H1 (cell line): ENCODE data around the gene GALE. TPM values are rescaled to one million over a fixed set of nuclear protein-coding genes. Genes with fewer than 3 reads are reported as not detected.

Source experiments
- CTCF ChIA-PET: fragments of 300-600 bp; sonication (Branson Sonifier 250); formaldehyde crosslinking; loops from one replicate; lab custom pipeline; 2021; ENCODE audit not compliant: partially characterized antibody; lab: Charles Lee
- POLR2A ChIA-PET: fragments of 300-600 bp; sonication (Branson Sonifier 250); formaldehyde crosslinking; loops from one replicate; lab custom pipeline; 2021; ENCODE audit warnings: inconsistent platforms; ENCODE audit not compliant: partially characterized antibody; lab: Charles Lee
- DNase-seq, 2 experiments: peaks; one replicate each; pipeline versions ENCODE4 v3.0.0 to v3.0.0-alpha.2; 2010 to 2022; ENCODE audit warnings: low spot score in 2 of 2, low read depth in 1 of 2, mixed read lengths in 1 of 2
- FAIRE-seq: peaks from 2 replicates; lab custom pipeline; 2011; peaks lifted over from hg19 to GRCh38; lab: Jason Lieb, UNC
- H2AFZ ChIP-seq: 2 replicates; pipeline ENCODE4 v1.8.1; 2012; ENCODE audit warnings: low read length, inconsistent platforms
- H2AK5ac ChIP-seq: 2 replicates; pipeline ENCODE4 v1.6.1; 2013; ENCODE audit warnings: low read depth, low read length
- H2BK120ac ChIP-seq: replicated peaks from 2 replicates; pipeline ENCODE3; 2013; ENCODE audit warnings: low read depth, low read length, inconsistent platforms
- H2BK12ac ChIP-seq: 2 replicates; pipeline ENCODE4 v1.6.1; 2013; ENCODE audit warnings: low read depth, low read length
- H2BK15ac ChIP-seq: 2 replicates; pipeline ENCODE4 v1.6.1; 2013; ENCODE audit warnings: low read length
- H2BK20ac ChIP-seq: 2 replicates; pipeline ENCODE4 v1.6.1; 2013; ENCODE audit warnings: low read length
- H2BK5ac ChIP-seq: 2 replicates; pipeline ENCODE4 v1.6.1; 2013; ENCODE audit warnings: low read depth, low read length
- H3K14ac ChIP-seq: 2 replicates; pipeline ENCODE4 v1.6.1; 2013; ENCODE audit warnings: inconsistent platforms; ENCODE audit not compliant: insufficient read length
- H3K18ac ChIP-seq: 2 replicates; pipeline ENCODE4 v1.6.1; 2013; ENCODE audit warnings: low read length; ENCODE audit errors: extremely low read depth
- H3K23ac ChIP-seq: 2 replicates; pipeline ENCODE4 v1.6.1; 2013; ENCODE audit warnings: inconsistent platforms; ENCODE audit not compliant: insufficient read length
- H3K23me2 ChIP-seq: 2 replicates; pipeline ENCODE4 v1.6.1; 2013; ENCODE audit warnings: low read depth, low read length
- H3K27ac ChIP-seq: 2 replicates; pipeline ENCODE4 v1.6.1; 2011; ENCODE audit warnings: low read depth, low read length, inconsistent platforms
- H3K27me3 ChIP-seq, 4 experiments: replicated peaks in 1 of 4; 1 replicate in 1 of 4; 2 replicates in 3 of 4; pipeline versions ENCODE4 v1.6.1 to v1.8.1; 2011 to 2013; ENCODE audit warnings: low read length in 3 of 4, mild to moderate bottlenecking in 3 of 4, inconsistent platforms in 2 of 4, mixed read lengths in 2 of 4, moderate library complexity in 1 of 4; ENCODE audit not compliant: control insufficient read depth in 3 of 4, insufficient read depth in 3 of 4; ENCODE audit errors: extremely low read depth in 1 of 4
- H3K36me3 ChIP-seq, 4 experiments: 2 replicates each; pipeline versions ENCODE4 v1.6.1 to v1.8.1; 2011 to 2013; ENCODE audit warnings: mild to moderate bottlenecking in 4 of 4, low read length in 3 of 4, moderate library complexity in 2 of 4, control low read depth in 1 of 4, inconsistent platforms in 1 of 4; ENCODE audit not compliant: insufficient read depth in 4 of 4, control insufficient read depth in 2 of 4
- H3K4ac ChIP-seq: replicated peaks from 2 replicates; pipeline ENCODE3; 2013; ENCODE audit warnings: low read length, low read depth, mixed read lengths, inconsistent platforms; ENCODE audit not compliant: insufficient read length
- H3K4me1 ChIP-seq, 4 experiments: replicated peaks in 1 of 4; 1 replicate in 1 of 4; 2 replicates in 3 of 4; pipeline versions ENCODE4 v1.6.1 to v1.8.1; 2011 to 2013; ENCODE audit warnings: low read length in 3 of 4, inconsistent platforms in 2 of 4, mixed read lengths in 1 of 4; ENCODE audit not compliant: insufficient read depth in 4 of 4, control insufficient read depth in 3 of 4
- H3K4me2 ChIP-seq, 2 experiments: 2 replicates each; pipeline versions ENCODE4 v1.6.1 to v1.8.1; 2011 to 2013; ENCODE audit warnings: low read depth in 2 of 2, low read length in 2 of 2, control low read depth in 1 of 2, inconsistent platforms in 1 of 2, mild to moderate bottlenecking in 1 of 2; ENCODE audit not compliant: insufficient read depth in 1 of 2
- H3K4me3 ChIP-seq, 4 experiments: fragments of 200-600, 300-600 bp in 1 of 4; sonication (generic), shearing (Covaris generic), sonication (Bioruptor Twin) in 1 of 4; 2 replicates each; pipeline versions ENCODE4 v1.5.1 to v1.8.1; 2011 to 2016; ENCODE audit warnings: low read length in 4 of 4, low read depth in 3 of 4, control low read depth in 2 of 4, inconsistent platforms in 2 of 4, mild to moderate bottlenecking in 2 of 4, mixed read lengths in 1 of 4, moderate library complexity in 1 of 4; ENCODE audit not compliant: insufficient read depth in 2 of 4; ENCODE audit errors: extremely low read depth in 1 of 4
- H3K56ac ChIP-seq: replicated peaks from 2 replicates; pipeline ENCODE3; 2013; ENCODE audit warnings: low read depth, mild to moderate bottlenecking, mixed read lengths, low read length, inconsistent platforms; ENCODE audit not compliant: insufficient read length
- H3K79me1 ChIP-seq: 2 replicates; pipeline ENCODE4 v1.6.1; 2013; ENCODE audit warnings: low read depth, low read length, control low read depth
- H3K79me2 ChIP-seq, 2 experiments: 2 replicates each; pipeline versions ENCODE4 v1.6.1 to v1.8.1; 2012 to 2013; ENCODE audit warnings: low read length in 2 of 2, mild to moderate bottlenecking in 2 of 2, inconsistent platforms in 1 of 2; ENCODE audit not compliant: insufficient read depth in 2 of 2, control insufficient read depth in 1 of 2
- H3K9ac ChIP-seq, 4 experiments: replicated peaks in 1 of 4; 1 replicate in 1 of 4; 2 replicates in 3 of 4; pipeline versions ENCODE4 v1.6.1 to v1.8.1; 2011 to 2013; ENCODE audit warnings: low read depth in 3 of 4, low read length in 3 of 4, control low read depth in 2 of 4, mild to moderate bottlenecking in 2 of 4, moderate library complexity in 2 of 4, inconsistent platforms in 1 of 4; ENCODE audit errors: extremely low read depth in 1 of 4
- H3K9me3 ChIP-seq, 2 experiments: 2 replicates each; pipeline versions ENCODE4 v1.6.1 to v1.8.1; 2012 to 2013; ENCODE audit warnings: mild to moderate bottlenecking in 2 of 2, moderate library complexity in 2 of 2, control low read depth in 1 of 2, inconsistent platforms in 1 of 2, low read depth in 1 of 2, low read length in 1 of 2, mixed read lengths in 1 of 2; ENCODE audit not compliant: insufficient read depth in 2 of 2
- H4K20me1 ChIP-seq, 2 experiments: replicated peaks in 1 of 2; 2 replicates each; pipeline versions ENCODE3 to v1.8.1; 2011 to 2013; ENCODE audit warnings: inconsistent platforms in 2 of 2, low read length in 2 of 2, mild to moderate bottlenecking in 1 of 2; ENCODE audit not compliant: insufficient read depth in 2 of 2, control insufficient read depth in 1 of 2
- H4K5ac ChIP-seq: 2 replicates; pipeline ENCODE4 v1.6.1; 2013; ENCODE audit warnings: low read length, low read depth, mixed read lengths, inconsistent platforms; ENCODE audit not compliant: insufficient read length
- H4K8ac ChIP-seq: 2 replicates; pipeline ENCODE4 v1.8.0; 2013; ENCODE audit warnings: mild to moderate bottlenecking, moderate library complexity, low read length, inconsistent platforms; ENCODE audit not compliant: insufficient read depth; ENCODE audit errors: extremely low read depth
- H4K91ac ChIP-seq: replicated peaks from 2 replicates; pipeline ENCODE3; 2013; ENCODE audit warnings: low read length, mixed read lengths, inconsistent platforms; ENCODE audit not compliant: insufficient read length
- BACH1 ChIP-seq: IDR thresholded peaks from 2 replicates; pipeline ENCODE4 v1.6.1; 2012; ENCODE audit warnings: low read length, improper control_type of control experiment
- EP300 ChIP-seq, 2 experiments: IDR thresholded peaks; 1 replicate in 1 of 2; 2 replicates in 1 of 2; pipeline ENCODE4 v1.6.1; 2011 to 2012; ENCODE audit warnings: low read depth in 2 of 2, low read length in 2 of 2, mild to moderate bottlenecking in 2 of 2, borderline replicate concordance in 1 of 2, inconsistent platforms in 1 of 2, moderate library complexity in 1 of 2
- MAFK ChIP-seq: IDR thresholded peaks from 2 replicates; pipeline ENCODE4 v1.6.1; 2012; ENCODE audit warnings: low read depth, mild to moderate bottlenecking, improper control_type of control experiment, low read length
- NRF1 ChIP-seq: IDR thresholded peaks from 2 replicates; pipeline ENCODE4 v1.6.1; 2011; ENCODE audit warnings: mild to moderate bottlenecking, low read depth, low read length, improper control_type of control experiment
- SIN3A ChIP-seq, 2 experiments: IDR thresholded peaks in 1 of 2; conservative IDR thresholded peaks in 1 of 2; 2 replicates each; pipeline ENCODE4 v1.6.1; 2011 to 2012; ENCODE audit warnings: low read length in 2 of 2, improper control_type of control experiment in 1 of 2, low read depth in 1 of 2, mild to moderate bottlenecking in 1 of 2
- SP4 ChIP-seq: IDR thresholded peaks from 2 replicates; pipeline ENCODE4 v1.6.1; 2012; ENCODE audit warnings: low read length, inconsistent platforms
- ZNF274 ChIP-seq: IDR thresholded peaks from 2 replicates; pipeline ENCODE4 v1.7.0; 2012; ENCODE audit warnings: low read length, borderline replicate concordance; ENCODE audit errors: extremely low read depth
- WGBS, 2 experiments: shearing (Covaris generic) in 1 of 2; methylation state at CpG; one replicate each; pipeline versions ENCODE4 v1.1.6 to v1.1.7; 2013 to 2015; ENCODE audit warnings: low lambda C conversion rate in 2 of 2, mixed read lengths in 2 of 2, inconsistent platforms in 1 of 2, low coverage in 1 of 2, missing lambda C conversion rate in 1 of 2; ENCODE audit not compliant: insufficient replicate concordance in 2 of 2, insufficient coverage in 1 of 2, insufficient read length in 1 of 2; ENCODE audit errors: extremely low coverage in 1 of 2, missing lambda C conversion rate in 1 of 2; 5-methylcytosine and 5-hydroxymethylcytosine counted together
- polyA plus RNA-seq, 7 experiments: library from polyadenylated mRNA; depleted of rRNA in 3 of 7; stranded (reverse) in 5 of 7; unstranded in 2 of 7; fragments of >200 nt in 5 of 7; fragments of 200-250 nt in 2 of 7; gene quantifications; 1 replicate in 5 of 7; 2 replicates in 1 of 7; 4 replicates in 1 of 7; pipeline versions ENCODE4 v1.2.1 to v1.2.3, GENCODE V29; 2011 to 2013; ENCODE audit warnings: missing spikeins in 2 of 7, mixed read lengths in 2 of 7
- total RNA-seq: library from RNA; stranded (reverse); fragmentation: NEBNext Ultra II Directional; extraction: Animal tissue kit (Norgen Biotek cat#: 25700); gene quantifications from 2 replicates; pipeline ENCODE4 v1.2.1, GENCODE V29; 2021

GALE gene
- total and polyA plus RNA-seq, 2 of the 8 experiments (the other 6 are each of a cell fraction or from before 2014, with no cell fraction given) = 26.0 to 33.9 TPM

DNA sequence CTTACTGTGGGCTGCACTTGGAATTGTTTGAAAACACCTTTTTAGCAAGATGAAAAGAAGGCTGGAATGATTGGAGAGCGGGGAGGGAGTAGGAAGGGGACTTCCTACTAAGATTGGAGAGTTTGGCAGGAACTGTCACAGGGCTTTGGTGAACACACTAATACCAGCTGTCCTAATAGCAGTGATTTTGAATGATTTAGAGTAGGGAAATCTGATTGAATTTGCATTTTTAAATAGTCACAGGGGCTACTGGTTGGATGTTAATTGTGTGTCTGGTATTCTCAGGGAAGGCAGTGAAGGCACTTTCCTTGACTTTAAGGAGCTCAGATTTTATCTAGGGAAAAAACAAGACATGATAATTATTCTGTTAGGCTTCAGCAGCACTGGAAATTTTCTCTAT is 27.2 kb upstream of the GALE start:
- WGBS, 2 experiments = 88% methylated on average over 1 of the region's 1 CpG; no CpG with 5 or more reads in 1 of the 2 experiments
- Histone ChIP-seq H3K18ac (no peak overlapping the region), H4K20me1 (no peaks in the 10 kb centered on the region), H4K8ac (no peak overlapping the region), H3K4ac (no peak overlapping the region), H3K23ac (no peak overlapping the region), H3K56ac (no peak overlapping the region), H3K4me1 (peaks cover 0 to 6% (median 1%) of the 10 kb centered on the region in 4 experiments; a peak in 2 of 7 replicates), H3K9ac (no peak overlapping the region), H3K9me3 (no peaks in the 10 kb centered on the region), H3K27me3 (no peaks in the 10 kb centered on the region), H3K23me2 (peaks cover 4% of the 10 kb centered on the region), H2BK12ac (no peak overlapping the region), H3K27ac (no peak overlapping the region), H4K91ac (no peak overlapping the region), H3K79me2 (peaks cover 0 to 3% of the 10 kb centered on the region in 2 experiments; a peak in 1 of 4 replicates), H4K5ac (no peak overlapping the region), H3K14ac (no peak overlapping the region), H3K4me3 (no peak overlapping the region), H3K79me1 (0 out of 2 replicates have a peak, but pooled peaks cover 3% of the 10 kb centered on the region), H2BK5ac (no peak overlapping the region), H3K36me3 (no peaks in the 10 kb centered on the region), H2AK5ac (no peak overlapping the region), H2BK120ac (no peak overlapping the region), H2AFZ (no peak overlapping the region), H2BK20ac (no peak overlapping the region), H2BK15ac (no peak overlapping the region), H3K4me2 (no peak overlapping the region)
- ChIA-PET POLR2A (interaction anchor here (0.7 to 0.8 kb wide), 2 partner anchors 12 to 30 kb away, joined by 3 read pairs; no protein-coding TSS in a partner anchor), CTCF (interaction anchor here (1.6 to 8.5 kb wide), 3 partner anchors 10 to 56 kb away, joined by 3 to 99 read pairs (median 5); no protein-coding TSS in a partner anchor)
- DNase-seq (no peak), FAIRE-seq (no peak)
- TF ChIP-seq BACH1 (no peak), ZNF274 (no peak), SIN3A (conservative IDR thresholded peaks at IDR 0.05 in 1 of 2, IDR thresholded peaks at IDR 0.05 in 1 of 2; ENCODE audit: low read depth in 1 of 2, low read length in 2 of 2) (no peak), EP300 (IDR thresholded peaks at IDR 0.05; ENCODE audit: borderline replicate concordance in 1 of 2, low read depth in 2 of 2, low read length in 2 of 2) (no peak), NRF1 (no peak), MAFK (no peak), SP4 (no peak)
